HEK293 (cell line): ENCODE measurements around the gene PLEKHB1.

Experiments
- CTCF ChIA-PET: fragments of 350-600 bp; formaldehyde crosslinking; extraction: SDS; loops from one replicate; lab custom pipeline; 2021; ENCODE audit warnings: antibody characterized with exemption; lab: Yijun Ruan, JAX
- POLR2A ChIA-PET: fragments of 300-600 bp; formaldehyde crosslinking; extraction: SDS; loops from one replicate; lab custom pipeline; 2020; ENCODE audit warnings: antibody characterized with exemption, inconsistent platforms; lab: Yijun Ruan, JAX
- H3K27ac ChIP-seq: fragments of 200-500 bp; sonication (Bioruptor generic); 2 replicates; pipeline ENCODE4 v1.5.1; 2014; ENCODE audit warnings: low read depth, low read length, control low read depth, inconsistent platforms; ENCODE audit errors: extremely low read depth
- H3K36me3 ChIP-seq, 2 experiments: fragments of 200-500 bp in 1 of 2; sonication (Bioruptor generic) in 1 of 2; 1 replicate in 1 of 2; 2 replicates in 1 of 2; pipeline ENCODE4 v1.5.1; 2014 to 2017; ENCODE audit warnings: inconsistent platforms in 2 of 2, low read length in 2 of 2; ENCODE audit not compliant: control insufficient read depth in 2 of 2, insufficient read depth in 1 of 2
- H3K4me1 ChIP-seq: fragments of 200-500 bp; sonication (Bioruptor generic); 2 replicates; pipeline ENCODE4 v1.5.1; 2014; ENCODE audit warnings: mild to moderate bottlenecking, low read length, inconsistent platforms; ENCODE audit not compliant: control insufficient read depth, insufficient read depth
- H3K4me3 ChIP-seq: 2 replicates; pipeline ENCODE4 v1.5.1; 2011; ENCODE audit warnings: low read depth, mild to moderate bottlenecking, control low read depth, low read length, moderate library complexity
- H3K9me3 ChIP-seq: fragments of 200-500 bp; sonication (Bioruptor generic); 2 replicates; pipeline ENCODE4 v1.5.1; 2014; ENCODE audit warnings: low read depth, low read length, inconsistent platforms; ENCODE audit not compliant: control insufficient read depth, insufficient read depth
- CTCF ChIP-seq: fragments of 450-650 bp; formaldehyde crosslinking; IDR thresholded peaks from 2 replicates; pipeline ENCODE4 v1.5.1; 2016; ENCODE audit warnings: missing biosample characterization, missing genetic modification characterization
- PRDM10 ChIP-seq: fragments of 450-650 bp; formaldehyde crosslinking; IDR thresholded peaks from 2 replicates; pipeline ENCODE4 v1.5.1; 2016; ENCODE audit warnings: missing biosample characterization, missing genetic modification characterization
- ZFHX2 ChIP-seq: fragments of 450-650 bp; formaldehyde crosslinking; conservative IDR thresholded peaks from 2 replicates; pipeline ENCODE4 v1.5.1; 2016; ENCODE audit warnings: missing biosample characterization, missing genetic modification characterization
- ZNF514 ChIP-seq: fragments of 450-650 bp; formaldehyde crosslinking; IDR thresholded peaks from 2 replicates; pipeline ENCODE4 v1.5.1; 2016; ENCODE audit warnings: missing biosample characterization, missing genetic modification characterization
- ZNF521 ChIP-seq: fragments of 450-650 bp; formaldehyde crosslinking; IDR thresholded peaks from 2 replicates; pipeline ENCODE4 v1.5.1; 2017; ENCODE audit warnings: missing biosample characterization, mild to moderate bottlenecking, missing genetic modification characterization
- TF ChIP-seq, protein P1 (sequence below): IDR thresholded peaks from 2 replicates; pipeline ENCODE4 v1.6.1; 2011; ENCODE audit warnings: mild to moderate bottlenecking, low read depth, low read length, borderline replicate concordance
- TF ChIP-seq, protein P2 (sequence below): fragments of 450-650 bp; formaldehyde crosslinking; IDR thresholded peaks from 2 replicates; pipeline ENCODE4 v1.5.1; 2016; ENCODE audit warnings: missing biosample characterization, missing genetic modification characterization

PLEKHB1 gene

DNA sequence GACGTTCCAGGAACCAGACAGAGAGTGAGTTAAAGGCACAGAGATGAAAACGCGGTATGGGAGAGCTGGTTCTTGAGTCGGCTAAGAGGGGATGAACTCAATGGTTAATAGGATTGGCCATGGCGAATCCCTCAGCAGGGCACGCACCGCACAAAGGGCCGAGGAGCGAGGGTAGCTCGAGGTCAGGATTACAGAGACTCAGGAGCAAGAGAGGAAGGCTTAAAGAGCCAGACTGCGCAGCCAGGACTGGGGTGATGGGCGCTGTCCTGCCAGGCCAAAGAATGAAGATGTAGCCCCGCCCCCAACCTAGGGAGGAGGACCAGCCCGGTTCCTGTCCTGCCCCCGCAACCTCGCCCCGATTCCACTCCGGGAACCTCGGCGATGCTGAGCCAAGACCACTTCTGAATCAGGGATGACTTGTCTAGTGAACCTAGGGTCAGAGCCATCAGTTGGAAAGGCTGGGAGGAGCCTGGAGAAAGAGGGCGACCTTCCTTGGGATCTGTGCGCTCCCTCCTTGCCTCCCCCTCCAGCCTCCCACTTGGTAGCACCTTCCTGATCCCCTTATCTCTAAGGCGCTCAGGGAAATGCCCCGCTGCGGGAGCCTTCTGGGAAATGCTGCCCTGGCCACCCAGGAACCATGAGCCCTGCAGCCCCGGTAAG is at the start of gene PLEKHB1:
Gene PLEKHB1 (plus strand): TSS at position 610 of the 660 bp plus-strand sequence. CDS start 28 bp downstream, at position 638.
- Histone ChIP-seq H3K4me1 (no peaks in the 10 kb centered on the region), H3K27ac (no peak within 1 kb of the TSS), H3K36me3 (no peaks in the 10 kb centered on the region), H3K9me3 (no peaks in the 10 kb centered on the region), H3K4me3 (no peak within 1 kb of the TSS)
- TF ChIP-seq, protein P1, sequence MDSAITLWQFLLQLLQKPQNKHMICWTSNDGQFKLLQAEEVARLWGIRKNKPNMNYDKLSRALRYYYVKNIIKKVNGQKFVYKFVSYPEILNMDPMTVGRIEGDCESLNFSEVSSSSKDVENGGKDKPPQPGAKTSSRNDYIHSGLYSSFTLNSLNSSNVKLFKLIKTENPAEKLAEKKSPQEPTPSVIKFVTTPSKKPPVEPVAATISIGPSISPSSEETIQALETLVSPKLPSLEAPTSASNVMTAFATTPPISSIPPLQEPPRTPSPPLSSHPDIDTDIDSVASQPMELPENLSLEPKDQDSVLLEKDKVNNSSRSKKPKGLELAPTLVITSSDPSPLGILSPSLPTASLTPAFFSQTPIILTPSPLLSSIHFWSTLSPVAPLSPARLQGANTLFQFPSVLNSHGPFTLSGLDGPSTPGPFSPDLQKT, result no peak
- peak; percentile 13; the same call in 1 of the 2 replicates for TF ChIP-seq PRDM10 (tag by site-specific recombination)
- CTCF ChIA-PET, result interaction anchor here (0.6 to 3.7 kb wide), 6 partner anchors 13 to 295 kb away, joined by 3 to 14 read pairs (median 5); no protein-coding TSS in a partner anchor
- POLR2A ChIA-PET, result interaction anchor here (0.9 kb wide), 1 partner anchor 20 kb away, joined by 4 read pairs; no protein-coding TSS in a partner anchor

- Histone ChIP-seq H3K36me3 (no peaks in the 10 kb centered on the region), H3K27ac (peak overlapping the region; percentile 87), H3K4me3 (peak overlapping the region; percentile 97), H3K9me3 (no peaks in the 10 kb centered on the region), H3K4me1 (peaks cover 5% of the 10 kb centered on the region; the same call in 1 of the 2 replicates)
- ChIA-PET POLR2A (interaction anchor here (0.7 to 1.5 kb wide), 5 partner anchors 16 to 225 kb away, joined by 3 to 5 read pairs (median 4); partner anchors contain the start of gene RAB6A), CTCF (interaction anchor here (1.1 to 1.9 kb wide), 2 partner anchors 28 to 119 kb away, joined by 6 read pairs; no protein-coding TSS in a partner anchor)
- TF ChIP-seq ZNF514 (no peak), ZFHX2 (tag by site-specific recombination) (0 out of 2 replicates have a peak, but pooled peaks have one; percentile 5), CTCF (0 out of 2 replicates have a peak, but pooled peaks have one; percentile 11), ZNF521 (tag by site-specific recombination) (no peak)
- TF ChIP-seq, protein P2, sequence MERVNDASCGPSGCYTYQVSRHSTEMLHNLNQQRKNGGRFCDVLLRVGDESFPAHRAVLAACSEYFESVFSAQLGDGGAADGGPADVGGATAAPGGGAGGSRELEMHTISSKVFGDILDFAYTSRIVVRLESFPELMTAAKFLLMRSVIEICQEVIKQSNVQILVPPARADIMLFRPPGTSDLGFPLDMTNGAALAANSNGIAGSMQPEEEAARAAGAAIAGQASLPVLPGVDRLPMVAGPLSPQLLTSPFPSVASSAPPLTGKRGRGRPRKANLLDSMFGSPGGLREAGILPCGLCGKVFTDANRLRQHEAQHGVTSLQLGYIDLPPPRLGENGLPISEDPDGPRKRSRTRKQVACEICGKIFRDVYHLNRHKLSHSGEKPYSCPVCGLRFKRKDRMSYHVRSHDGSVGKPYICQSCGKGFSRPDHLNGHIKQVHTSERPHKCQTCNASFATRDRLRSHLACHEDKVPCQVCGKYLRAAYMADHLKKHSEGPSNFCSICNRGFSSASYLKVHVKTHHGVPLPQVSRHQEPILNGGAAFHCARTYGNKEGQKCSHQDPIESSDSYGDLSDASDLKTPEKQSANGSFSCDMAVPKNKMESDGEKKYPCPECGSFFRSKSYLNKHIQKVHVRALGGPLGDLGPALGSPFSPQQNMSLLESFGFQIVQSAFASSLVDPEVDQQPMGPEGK (tag by site-specific recombination), result peak; percentile 19; the same call in 1 of the 2 replicates
Measured at GRCh38 chr11:73597336-73597955, 48.9 kb upstream of the PLEKHB1 start.
